ENCODE data around the gene MYOD1. TPM values are rescaled to one million over a fixed set of nuclear protein-coding genes. Genes with fewer than 3 reads are reported as not detected.

Gene MYOD1
- total and polyA plus RNA-seq, 9 donors, result not detected

GRCh38 chr11:17744151-17744940 lies 25.0 kb downstream of the MYOD1 start:
- Histone ChIP-seq H3K27ac (no peak overlapping the region), H3K4me1 (ENCODE audit: insufficient read depth) (no peaks in the 10 kb centered on the region), H3K27me3 (no peaks in the 10 kb centered on the region), H3K9me3 (no peaks in the 10 kb centered on the region), H3K36me3 (no peaks in the 10 kb centered on the region), H3K4me3 (no peak overlapping the region)
- intact Hi-C loops (cut with DNase I), result no loop called here
- TF ChIP-seq CTCF (IDR thresholded peaks at IDR 0.05) (no peak), POLR2A (IDR thresholded peaks at IDR 0.05) (no peak), EP300 (IDR thresholded peaks at IDR 0.05) (no peak)
- peak in 1 of 5 donors; percentile 17 for DNase-seq
- WGBS, 3 donors, result 78 to 83% (median 79%) methylated on average over 10 of the region's 10 CpGs

- Histone ChIP-seq H3K27me3 (no peaks in the 10 kb centered on the region), H3K27ac (no peak overlapping the region), H3K4me3 (no peak overlapping the region), H3K4me1 (ENCODE audit: insufficient read depth) (no peaks in the 10 kb centered on the region), H3K9me3 (no peaks in the 10 kb centered on the region), H3K36me3 (no peaks in the 10 kb centered on the region)
- intact Hi-C loops (cut with DNase I), result no loop called here
- no peak for TF ChIP-seq POLR2A (IDR thresholded peaks at IDR 0.05)
- no peak for TF ChIP-seq EP300 (IDR thresholded peaks at IDR 0.05)
- TF ChIP-seq CTCF (IDR thresholded peaks at IDR 0.05), result no peak
- DNase-seq, result peak in 1 of 5 donors; percentile 18
- WGBS, 3 donors, result 83 to 84% (median 84%) methylated on average over 20 of the region's 20 CpGs
These were observed 25.8 kb downstream of the MYOD1 start for GRCh38 chr11:17745023-17745772.

- WGBS, 3 donors, result 78 to 79% (median 78%) methylated on average over 11 of the region's 11 CpGs
- no peak for TF ChIP-seq EP300 (IDR thresholded peaks at IDR 0.05)
- no peak for TF ChIP-seq POLR2A (IDR thresholded peaks at IDR 0.05)
- TF ChIP-seq CTCF (IDR thresholded peaks at IDR 0.05), result no peak
- H3K4me1 ChIP-seq (ENCODE audit: insufficient read depth), result no peaks in the 10 kb centered on the region
- intact Hi-C loops (cut with DNase I), result no loop called here
- H3K27me3 ChIP-seq, result no peaks in the 10 kb centered on the region
- no peaks in the 10 kb centered on the region for H3K36me3 ChIP-seq
- no peak overlapping the region for H3K4me3 ChIP-seq
- H3K9me3 ChIP-seq, result no peaks in the 10 kb centered on the region
- H3K27ac ChIP-seq, result no peak overlapping the region
- peak in 1 of 5 donors; percentile 16 for DNase-seq
These were observed 26.7 kb downstream of the MYOD1 start for GRCh38 chr11:17746096-17746495.

- 83 to 87% (median 83%) methylated on average over 19 of the region's 19 CpGs for WGBS, 3 donors
- no peak overlapping the region for H3K4me3 ChIP-seq
- H3K9me3 ChIP-seq, result no peaks in the 10 kb centered on the region
- TF ChIP-seq CTCF (IDR thresholded peaks at IDR 0.05) (no peak), EP300 (IDR thresholded peaks at IDR 0.05) (no peak), POLR2A (IDR thresholded peaks at IDR 0.05) (no peak)
- no peaks in the 10 kb centered on the region for H3K4me1 ChIP-seq (ENCODE audit: insufficient read depth)
- intact Hi-C loops (cut with DNase I), result no loop called here
- no peaks in the 10 kb centered on the region for H3K27me3 ChIP-seq
- H3K27ac ChIP-seq, result no peak overlapping the region
- peak in 1 of 5 donors; percentile 6 for DNase-seq
- H3K36me3 ChIP-seq, result no peaks in the 10 kb centered on the region
These were observed 28.0 kb downstream of the MYOD1 start for GRCh38 chr11:17747131-17747955.

All from ovary (tissue), 9 donors.